H7 (cell line): ENCODE measurements around the gene TRIM38. TPM values are rescaled to one million over a fixed set of nuclear protein-coding genes. Genes with fewer than 3 reads are reported as not detected.
"Not testable (repeated sequence)": the region's sequence is repeated elsewhere in the genome, so short reads cannot be mapped to it uniquely, and the experiment has no call there.

Experiments
- DNase-seq: peaks from one replicate; pipeline ENCODE4 v3.0.0; 2012
- H3K27me3 ChIP-seq: 2 replicates; pipeline ENCODE4 v1.6.0; 2011; ENCODE audit warnings: mild to moderate bottlenecking, low read length; ENCODE audit not compliant: control insufficient read depth, insufficient read depth
- H3K36me3 ChIP-seq: replicated peaks from 2 replicates; pipeline ENCODE4 v1.5.1; 2011; ENCODE audit warnings: low read length; ENCODE audit not compliant: control insufficient read depth, insufficient read depth
- H3K4me3 ChIP-seq: 2 replicates; pipeline ENCODE4 v1.5.1; 2011; ENCODE audit warnings: low read depth, mild to moderate bottlenecking, control low read depth, low read length, moderate library complexity; ENCODE audit not compliant: insufficient read depth
- total RNA-seq: library from RNA; depleted of rRNA; stranded (reverse); fragments of >200 nt; shearing (Covaris generic); gene quantifications from 2 replicates; pipeline ENCODE4 v1.2.3, GENCODE V29; 2014

The TRIM38 gene
- total RNA-seq, 1 experiment from 2014 or later, result 1.0 TPM

- Histone ChIP-seq H3K36me3 (no peaks in the 10 kb centered on the region; the same call in none of the 2 replicates), H3K27me3 (no peaks in the 10 kb centered on the region), H3K4me3 (no peak overlapping the region)
- DNase-seq, result no peak
Observed at GRCh38 chr6:25972128-25972527, 9.5 kb downstream of the TRIM38 start.

- Histone ChIP-seq H3K27me3 (no peaks in the 10 kb centered on the region), H3K4me3 (no peak overlapping the region), H3K36me3 (no peaks in the 10 kb centered on the region; the same call in none of the 2 replicates)
- DNase-seq, result no peak
Observed at GRCh38 chr6:25972902-25973301, 10.3 kb downstream of the TRIM38 start.

GRCh38 chr6:25973923-25974555 lies 11.4 kb downstream of the TRIM38 start:
- no peaks in the 10 kb centered on the region; the same call in none of the 2 replicates for H3K36me3 ChIP-seq
- H3K4me3 ChIP-seq, result no peak overlapping the region
- no peak for DNase-seq
- no peaks in the 10 kb centered on the region for H3K27me3 ChIP-seq

GRCh38 chr6:25975923-25976560 lies 13.4 kb downstream of the TRIM38 start:
- no peaks in the 10 kb centered on the region for H3K27me3 ChIP-seq
- no peak overlapping the region for H3K4me3 ChIP-seq
- no peaks in the 10 kb centered on the region; the same call in 1 of the 2 replicates for H3K36me3 ChIP-seq
- DNase-seq, result no peak

GRCh38 chr6:25980935-25981334 lies 18.3 kb downstream of the TRIM38 start:
- DNase-seq, result no peak
- H3K4me3 ChIP-seq, result no peak overlapping the region
- H3K36me3 ChIP-seq, result no peaks in the 10 kb centered on the region; the same call in 1 of the 2 replicates
- no peaks in the 10 kb centered on the region for H3K27me3 ChIP-seq

GRCh38 chr6:25981568-25982263 lies 19.1 kb downstream of the TRIM38 start:
- H3K27me3 ChIP-seq, result no peaks in the 10 kb centered on the region
- no peak overlapping the region for H3K4me3 ChIP-seq
- H3K36me3 ChIP-seq, result no peaks in the 10 kb centered on the region; the same call in 1 of the 2 replicates
- DNase-seq, result no peak

GRCh38 chr6:25984265-25984664 lies 21.7 kb downstream of the TRIM38 start:
- Histone ChIP-seq H3K27me3 (no peaks in the 10 kb centered on the region), H3K36me3 (no peaks in the 10 kb centered on the region; the same call in 1 of the 2 replicates), H3K4me3 (no peak overlapping the region)
- DNase-seq, result no peak

- Histone ChIP-seq H3K36me3 (no peaks in the 10 kb centered on the region), H3K27me3 (no peaks in the 10 kb centered on the region), H3K4me3 (no peak overlapping the region)
- peak; percentile 37 for DNase-seq
Observed at GRCh38 chr6:25987845-25988244, 25.2 kb downstream of the TRIM38 start.

- DNase-seq, result no peak
- Histone ChIP-seq H3K36me3 (no peaks in the 10 kb centered on the region), H3K4me3 (no peak overlapping the region), H3K27me3 (no peaks in the 10 kb centered on the region)
Observed at GRCh38 chr6:25990172-25990873, 27.7 kb downstream of the TRIM38 start.

- Histone ChIP-seq H3K27me3 (no peaks in the 10 kb centered on the region), H3K4me3 (peak overlapping the region; percentile 55), H3K36me3 (no peaks in the 10 kb centered on the region)
- peak; percentile 57 for DNase-seq
Observed at GRCh38 chr6:25991785-25992412, 29.3 kb downstream of the TRIM38 start.

- DNase-seq, result peak; percentile 93
- H3K4me3 ChIP-seq, result peak overlapping the region; percentile 55
- no peaks in the 10 kb centered on the region for H3K36me3 ChIP-seq
- H3K27me3 ChIP-seq, result no peaks in the 10 kb centered on the region
Observed at GRCh38 chr6:25992413-25993340, 30.1 kb downstream of the TRIM38 start.

- H3K27me3 ChIP-seq, H3K36me3 ChIP-seq, H3K4me3 ChIP-seq, DNase-seq: not testable (repeated sequence)
Observed at GRCh38 chr6:25993341-25993684, 30.7 kb downstream of the TRIM38 start.

- H3K36me3 ChIP-seq, result no peaks in the 10 kb centered on the region
- no peaks in the 10 kb centered on the region for H3K27me3 ChIP-seq
- no peak for DNase-seq
- H3K4me3 ChIP-seq, result no peak overlapping the region
Observed at GRCh38 chr6:25995507-25995906, 32.9 kb downstream of the TRIM38 start.
